K562 (cell line): ENCODE data around the gene ZSCAN26. TPM values are rescaled to one million over a fixed set of nuclear protein-coding genes. Genes with fewer than 3 reads are reported as not detected.

Experiments
- CHD1 ChIP-seq: fragments of 200-600 bp; sonication (generic); IDR thresholded peaks from one replicate; pipeline ENCODE4 v1.6.1; 2012; ENCODE audit warnings: mild to moderate bottlenecking, moderate library complexity, low read length, inconsistent platforms
- E2F4 ChIP-seq: sonication (generic); formaldehyde crosslinking; IDR thresholded peaks from 2 replicates; pipeline ENCODE4 v1.8.0; 2022; ENCODE audit warnings: mild to moderate bottlenecking, low read depth, missing genetic modification reagents
- FOXA3 ChIP-seq, 2 experiments: fragments of 450-650 bp in 1 of 2; sonication (generic) in 1 of 2; formaldehyde crosslinking; IDR thresholded peaks in 1 of 2; conservative IDR thresholded peaks in 1 of 2; 2 replicates each; pipeline versions ENCODE4 v1.4.0 to v1.8.0; 2020 to 2022; ENCODE audit warnings: mild to moderate bottlenecking in 2 of 2, missing genetic modification reagents in 1 of 2
- IRF2 ChIP-seq: sonication (generic); formaldehyde crosslinking; IDR thresholded peaks from 2 replicates; pipeline ENCODE4 v1.8.1; 2022; ENCODE audit warnings: mild to moderate bottlenecking, missing genetic modification reagents
- LEF1 ChIP-seq: fragments of 450-650 bp; IDR thresholded peaks from 2 replicates; pipeline ENCODE4 v1.6.1; 2016; ENCODE audit warnings: mild to moderate bottlenecking
- MEF2A ChIP-seq: IDR thresholded peaks from 2 replicates; pipeline ENCODE4 v1.6.1; 2011; ENCODE audit warnings: low read depth, mild to moderate bottlenecking, low read length, moderate library complexity; ENCODE audit not compliant: control insufficient read depth
- MLX ChIP-seq, 2 experiments: fragments of 450-650 bp in 1 of 2; sonication (generic) in 1 of 2; formaldehyde crosslinking; conservative IDR thresholded peaks; 2 replicates each; pipeline versions ENCODE4 v1.4.0 to v1.8.1; 2020 to 2022; ENCODE audit warnings: mild to moderate bottlenecking in 1 of 2, missing genetic modification reagents in 1 of 2
- POLR3A ChIP-seq: IDR thresholded peaks from 2 replicates; pipeline ENCODE4 v1.6.1; 2011; ENCODE audit warnings: borderline replicate concordance, mild to moderate bottlenecking, moderate library complexity; ENCODE audit not compliant: insufficient read length, insufficient read depth; ENCODE audit errors: extremely low read depth
- SPI1 ChIP-seq: IDR thresholded peaks from 2 replicates; pipeline ENCODE4 v1.6.1; 2011; ENCODE audit warnings: low read depth, low read length, control low read depth, borderline replicate concordance
- THRB ChIP-seq: fragments of 450-650 bp; formaldehyde crosslinking; conservative IDR thresholded peaks from 2 replicates; pipeline ENCODE4 v1.4.0; 2022; ENCODE audit warnings: mild to moderate bottlenecking, missing genetic modification characterization
- XRCC3 ChIP-seq: fragments of 450-650 bp; IDR thresholded peaks from 2 replicates; pipeline ENCODE4 v1.6.1; 2017; ENCODE audit warnings: mild to moderate bottlenecking, moderate library complexity
- ZBTB1 ChIP-seq: sonication (generic); formaldehyde crosslinking; IDR thresholded peaks from 2 replicates; pipeline ENCODE4 v1.8.1; 2023; ENCODE audit warnings: missing genetic modification reagents, low read depth, mild to moderate bottlenecking, borderline replicate concordance
- ZBTB26 ChIP-seq: fragments of 450-650 bp; formaldehyde crosslinking; IDR thresholded peaks from 2 replicates; pipeline ENCODE4 v1.4.0; 2022; ENCODE audit warnings: missing genetic modification characterization
- ZNF23 ChIP-seq: fragments of 250-450 bp; sonication (Bioruptor Pico); IDR thresholded peaks from 2 replicates; pipeline ENCODE4 v1.4.0; 2020; ENCODE audit warnings: mild to moderate bottlenecking
- ZNF512 ChIP-seq: IDR thresholded peaks from 2 replicates; pipeline ENCODE4 v1.6.1; 2016; ENCODE audit warnings: missing genetic modification characterization, missing compliant biosample characterization
- polyA plus RNA-seq, 8 experiments: library from polyadenylated mRNA; depleted of rRNA in 4 of 8; stranded (reverse) in 5 of 8; unstranded in 3 of 8; fragments of >200 nt; fragmentation: Nextera tagmentation in 2 of 8; fragmentation: Illumina TruSeq in 1 of 8; extraction: Ambion mirVana in 2 of 8; extraction: Trizol in 1 of 8; gene quantifications; 2 replicates each; pipeline versions ENCODE4 v1.2.1 to v1.2.3, GENCODE V29; 2011 to 2014; ENCODE audit warnings: inconsistent platforms in 1 of 8, missing spikeins in 1 of 8
- total RNA-seq, 7 experiments: library from RNA; depleted of rRNA in 6 of 7; stranded (reverse); fragments of >200 nt in 6 of 7; fragmentation: Illumina TruSeq in 2 of 7; extraction: Trizol in 2 of 7; gene quantifications; 2 replicates each; pipeline versions ENCODE4 v1.2.1 to v1.2.3, GENCODE V29; 2011 to 2021; ENCODE audit warnings: low replicate concordance in 1 of 7

The ZSCAN26 gene
- total and polyA plus RNA-seq, 9 of the 15 experiments (the other 6 are each of a cell fraction or from before 2014, with no cell fraction given) = 5.9 to 14.2 (median 10.5) TPM

GRCh38 chr6:28225056-28225834 lies 41.7 kb upstream of the ZSCAN26 start, which contains the start of gene ZSCAN9 (continued):
- TF ChIP-seq IRF2 (CRISPR knock-in tag) (no peak), ZNF512 (tag) (no peak), XRCC3 (no peak), SPI1 (peak; percentile 57; the same call in 1 of the 2 replicates), THRB (no peak), LEF1 (peak; percentile 71), E2F4 (CRISPR knock-in tag) (no peak), MLX (CRISPR knock-in tag; conservative IDR thresholded peaks at IDR 0.05) (0 out of 4 replicates have a peak, but pooled peaks of 1 of the 2 experiments have one; percentile 24), POLR3A (no peak), CHD1 (no peak), FOXA3 (CRISPR knock-in tag; conservative IDR thresholded peaks at IDR 0.05 in 1 of 2, IDR thresholded peaks at IDR 0.05 in 1 of 2) (peak in 1 of 2 experiments; percentile 40; a peak in 1 of 4 replicates), ZNF23 (CRISPR knock-in tag) (no peak), ZBTB1 (no peak), ZBTB26 (CRISPR knock-in tag) (no peak), MEF2A (peak; percentile 67)
